Measurements from ENCODE around the gene RAPH1.

DNA sequence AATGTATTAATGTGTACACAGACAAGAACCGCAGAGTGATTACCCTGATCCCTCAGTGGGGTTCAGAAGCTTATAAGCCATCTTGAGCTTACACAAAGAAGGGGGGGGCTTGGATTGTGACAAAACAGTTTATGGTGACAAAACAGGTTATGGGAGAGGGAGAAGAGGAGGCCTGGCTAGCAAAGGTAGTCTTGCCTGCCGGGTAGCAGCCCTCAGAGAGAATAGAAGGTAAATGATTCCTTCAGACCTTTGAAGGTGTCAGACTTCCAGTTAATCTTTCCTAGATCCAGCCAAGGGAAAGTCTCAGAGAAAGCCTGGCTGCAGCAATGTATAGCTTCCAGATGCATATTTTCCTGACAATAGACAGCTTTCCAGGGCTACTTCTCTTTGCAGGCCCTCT is 44.6 kb upstream of the RAPH1 start:
- no peak for TF ChIP-seq EHMT2 (IDR thresholded peaks at IDR 0.05)
- no peak for TF ChIP-seq ZNF589 (CRISPR knock-in tag; IDR thresholded peaks at IDR 0.05; ENCODE audit: low read depth)
- TF ChIP-seq, protein P1, sequence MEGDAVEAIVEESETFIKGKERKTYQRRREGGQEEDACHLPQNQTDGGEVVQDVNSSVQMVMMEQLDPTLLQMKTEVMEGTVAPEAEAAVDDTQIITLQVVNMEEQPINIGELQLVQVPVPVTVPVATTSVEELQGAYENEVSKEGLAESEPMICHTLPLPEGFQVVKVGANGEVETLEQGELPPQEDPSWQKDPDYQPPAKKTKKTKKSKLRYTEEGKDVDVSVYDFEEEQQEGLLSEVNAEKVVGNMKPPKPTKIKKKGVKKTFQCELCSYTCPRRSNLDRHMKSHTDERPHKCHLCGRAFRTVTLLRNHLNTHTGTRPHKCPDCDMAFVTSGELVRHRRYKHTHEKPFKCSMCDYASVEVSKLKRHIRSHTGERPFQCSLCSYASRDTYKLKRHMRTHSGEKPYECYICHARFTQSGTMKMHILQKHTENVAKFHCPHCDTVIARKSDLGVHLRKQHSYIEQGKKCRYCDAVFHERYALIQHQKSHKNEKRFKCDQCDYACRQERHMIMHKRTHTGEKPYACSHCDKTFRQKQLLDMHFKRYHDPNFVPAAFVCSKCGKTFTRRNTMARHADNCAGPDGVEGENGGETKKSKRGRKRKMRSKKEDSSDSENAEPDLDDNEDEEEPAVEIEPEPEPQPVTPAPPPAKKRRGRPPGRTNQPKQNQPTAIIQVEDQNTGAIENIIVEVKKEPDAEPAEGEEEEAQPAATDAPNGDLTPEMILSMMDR (IDR thresholded peaks at IDR 0.05 in 2 of 3, conservative IDR thresholded peaks at IDR 0.05 in 1 of 3; ENCODE audit: insufficient read depth in 2 of 3, low read depth in 1 of 3, low read length in 3 of 3), result no peak

Measured in K562 (cell line).